MM.1S (cell line): ENCODE measurements around the gene CLNK.

Source experiments
- DNase-seq: peaks from one replicate; pipeline ENCODE4 v3.0.0-alpha.2; 2015
- H2AFZ ChIP-seq: fragments of 300-600 bp; sonication (generic); 2 replicates; pipeline ENCODE4 v1.6.0; 2016; ENCODE audit warnings: antibody characterized with exemption, low read length
- H3F3A ChIP-seq: fragments of 300-600 bp; sonication (generic); 2 replicates; pipeline ENCODE4 v1.6.1; 2016; ENCODE audit warnings: mild to moderate bottlenecking, antibody characterized with exemption, low read length, moderate library complexity, mixed read lengths; ENCODE audit not compliant: insufficient read depth
- H3K27ac ChIP-seq: fragments of 300-600 bp; sonication (generic); 2 replicates; pipeline ENCODE4 v1.5.1; 2016; ENCODE audit warnings: mild to moderate bottlenecking, low read length
- H3K27me3 ChIP-seq: fragments of 300-600 bp; sonication (generic); replicated peaks from 2 replicates; pipeline ENCODE4 v1.6.0; 2016; ENCODE audit warnings: low read length; ENCODE audit not compliant: insufficient read depth
- H3K36me3 ChIP-seq: fragments of 300-600 bp; sonication (generic); replicated peaks from 2 replicates; pipeline ENCODE4 v1.6.1; 2016; ENCODE audit warnings: mild to moderate bottlenecking, low read length, mixed read lengths; ENCODE audit not compliant: insufficient read depth
- H3K4me1 ChIP-seq: fragments of 300-600 bp; sonication (generic); 2 replicates; pipeline ENCODE4 v1.6.1; 2016; ENCODE audit warnings: low read length, mixed read lengths
- H3K4me2 ChIP-seq: fragments of 300-600 bp; sonication (generic); 2 replicates; pipeline ENCODE4 v1.6.0; 2016; ENCODE audit warnings: low read depth, low read length
- H3K4me3 ChIP-seq: fragments of 300-600 bp; sonication (generic); 2 replicates; pipeline ENCODE4 v1.5.1; 2016; ENCODE audit warnings: low read length, mixed read lengths
- H3K79me2 ChIP-seq: fragments of 300-600 bp; sonication (generic); 2 replicates; pipeline ENCODE4 v1.6.1; 2016; ENCODE audit warnings: mixed run types, low read length, mixed read lengths
- H3K9ac ChIP-seq: fragments of 300-600 bp; sonication (generic); 2 replicates; pipeline ENCODE4 v1.6.1; 2016; ENCODE audit warnings: low read length, mixed read lengths
- H3K9me2 ChIP-seq: fragments of 300-600 bp; sonication (generic); replicated peaks from 2 replicates; pipeline ENCODE4 v1.6.1; 2016; ENCODE audit warnings: mild to moderate bottlenecking, low read length, mixed read lengths; ENCODE audit not compliant: insufficient read depth
- H3K9me3 ChIP-seq: fragments of 300-600 bp; sonication (generic); replicated peaks from 2 replicates; pipeline ENCODE4 v1.6.1; 2016; ENCODE audit warnings: mild to moderate bottlenecking, low read length, mixed read lengths; ENCODE audit not compliant: insufficient read depth
- H4K20me1 ChIP-seq: fragments of 300-600 bp; sonication (generic); 2 replicates; pipeline ENCODE4 v1.6.1; 2016; ENCODE audit warnings: mild to moderate bottlenecking, low read length, moderate library complexity, mixed read lengths; ENCODE audit not compliant: insufficient read depth
- CTCF ChIP-seq: fragments of 300-600 bp; sonication (generic); IDR thresholded peaks from 2 replicates; pipeline ENCODE4 v1.5.1; 2016; ENCODE audit warnings: antibody characterized with exemption, low read length, mixed read lengths
- EZH2 ChIP-seq: fragments of 300-600 bp; sonication (generic); optimal IDR thresholded peaks from 2 replicates; pipeline ENCODE3; 2017; ENCODE audit warnings: low read depth, mild to moderate bottlenecking, antibody characterized with exemption, low read length, mixed read lengths
- EZH2phosphoT487 ChIP-seq: fragments of 300-600 bp; sonication (generic); IDR thresholded peaks from 2 replicates; pipeline ENCODE4 v1.6.1; 2018; ENCODE audit warnings: antibody characterized with exemption, low read length

The CLNK gene

GRCh38 chr4:10713591-10713990, 29.0 kb upstream of the CLNK start:
- no peaks in the 10 kb centered on the region for H3K9me2 ChIP-seq
- no peaks in the 10 kb centered on the region for H3F3A ChIP-seq
- DNase-seq = no peak
- H3K9me3 ChIP-seq = no peaks in the 10 kb centered on the region
- H2AFZ ChIP-seq = no peak overlapping the region
- no peak overlapping the region for H3K27ac ChIP-seq
- no peak overlapping the region for H3K4me3 ChIP-seq
- H3K36me3 ChIP-seq = no peaks in the 10 kb centered on the region
- no peak overlapping the region for H3K4me2 ChIP-seq
- no peaks in the 10 kb centered on the region for H3K4me1 ChIP-seq
- TF ChIP-seq CTCF = no peak
- no peak for TF ChIP-seq EZH2phosphoT487
- no peak for TF ChIP-seq EZH2
- H3K27me3 ChIP-seq = no peaks in the 10 kb centered on the region
- no peaks in the 10 kb centered on the region for H3K79me2 ChIP-seq
- H3K9ac ChIP-seq = no peak overlapping the region
- no peaks in the 10 kb centered on the region for H4K20me1 ChIP-seq

- Histone ChIP-seq H3K4me2 (no peak overlapping the region), H3K27ac (no peak overlapping the region), H3K9ac (no peak overlapping the region), H3K9me2 (no peaks in the 10 kb centered on the region), H3F3A (no peaks in the 10 kb centered on the region), H3K79me2 (no peaks in the 10 kb centered on the region), H3K4me3 (no peak overlapping the region), H4K20me1 (no peaks in the 10 kb centered on the region), H3K4me1 (no peaks in the 10 kb centered on the region), H2AFZ (no peak overlapping the region), H3K9me3 (no peaks in the 10 kb centered on the region), H3K27me3 (no peaks in the 10 kb centered on the region), H3K36me3 (no peaks in the 10 kb centered on the region)
- DNase-seq = no peak
- TF ChIP-seq EZH2phosphoT487 (no peak), CTCF (no peak), EZH2 (no peak)
Measured at GRCh38 chr4:10706236-10706635, 21.7 kb upstream of the CLNK start.

- no peaks in the 10 kb centered on the region for H3K9me2 ChIP-seq
- H3K4me2 ChIP-seq = no peak overlapping the region
- no peaks in the 10 kb centered on the region for H3K79me2 ChIP-seq
- no peak for DNase-seq
- TF ChIP-seq CTCF = no peak
- H2AFZ ChIP-seq = no peak overlapping the region
- no peaks in the 10 kb centered on the region for H3K4me1 ChIP-seq
- H3K4me3 ChIP-seq = no peak overlapping the region
- H3K9ac ChIP-seq = no peak overlapping the region
- no peaks in the 10 kb centered on the region for H3K27me3 ChIP-seq
- H3K27ac ChIP-seq = no peak overlapping the region
- no peaks in the 10 kb centered on the region for H3K9me3 ChIP-seq
- H4K20me1 ChIP-seq = no peaks in the 10 kb centered on the region
- H3K36me3 ChIP-seq = no peaks in the 10 kb centered on the region
- no peaks in the 10 kb centered on the region for H3F3A ChIP-seq
Measured at GRCh38 chr4:10704430-10704810, 19.9 kb upstream of the CLNK start.
